ENCODE measurements around the gene LIX1. TPM values are rescaled to one million over a fixed set of nuclear protein-coding genes. Genes with fewer than 3 reads are reported as not detected.

LIX1 gene
- total and polyA plus RNA-seq, 2 of the 8 experiments (the other 6 are each of a cell fraction or from before 2014, with no cell fraction given): 0.26 to 0.45 TPM

- TF ChIP-seq CTCF (IDR thresholded peaks at IDR 0.05; ENCODE audit: control extremely low read depth in 1 of 3, insufficient read depth in 1 of 3, low read depth in 1 of 3, low read length in 3 of 3): no peak
- TF ChIP-seq GABPA (IDR thresholded peaks at IDR 0.05; ENCODE audit: borderline replicate concordance, insufficient read depth, low read length): no peak
- no peak for TF ChIP-seq SP4 (IDR thresholded peaks at IDR 0.05; ENCODE audit: low read length)
- no peak for TF ChIP-seq PHF8 (conservative IDR thresholded peaks at IDR 0.05; ENCODE audit: low read depth, low read length)
- TF ChIP-seq CEBPB (IDR thresholded peaks at IDR 0.05; ENCODE audit: low read depth, low read length): no peak
- TF ChIP-seq NRF1 (IDR thresholded peaks at IDR 0.05; ENCODE audit: low read depth, low read length): no peak
- TF ChIP-seq HDAC2 (IDR thresholded peaks at IDR 0.05; ENCODE audit: borderline replicate concordance in 1 of 2, low read depth in 2 of 2, low read length in 2 of 2): no peak
Observed at GRCh38 chr5:97136475-97136874, 5.9 kb downstream of the LIX1 start (continued).
